IPS-18c (cell line): ENCODE data around the gene CTDSP2.
"Not testable (repeated sequence)": the region's sequence is repeated elsewhere in the genome, so short reads cannot be mapped to it uniquely, and the experiment has no call there.

Source experiments
- H3K4me3 ChIP-seq: 2 replicates; pipeline ENCODE4 v1.7.0; 2013; ENCODE audit warnings: low read depth, mild to moderate bottlenecking, low read length, moderate library complexity; ENCODE audit not compliant: insufficient read depth
- H3K9me3 ChIP-seq: one replicate; pipeline ENCODE4 v1.6.1; 2013; ENCODE audit warnings: mild to moderate bottlenecking, low read length, moderate library complexity; ENCODE audit not compliant: control insufficient read depth, insufficient read depth

Gene CTDSP2, protein sequence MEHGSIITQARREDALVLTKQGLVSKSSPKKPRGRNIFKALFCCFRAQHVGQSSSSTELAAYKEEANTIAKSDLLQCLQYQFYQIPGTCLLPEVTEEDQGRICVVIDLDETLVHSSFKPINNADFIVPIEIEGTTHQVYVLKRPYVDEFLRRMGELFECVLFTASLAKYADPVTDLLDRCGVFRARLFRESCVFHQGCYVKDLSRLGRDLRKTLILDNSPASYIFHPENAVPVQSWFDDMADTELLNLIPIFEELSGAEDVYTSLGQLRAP

DNA sequence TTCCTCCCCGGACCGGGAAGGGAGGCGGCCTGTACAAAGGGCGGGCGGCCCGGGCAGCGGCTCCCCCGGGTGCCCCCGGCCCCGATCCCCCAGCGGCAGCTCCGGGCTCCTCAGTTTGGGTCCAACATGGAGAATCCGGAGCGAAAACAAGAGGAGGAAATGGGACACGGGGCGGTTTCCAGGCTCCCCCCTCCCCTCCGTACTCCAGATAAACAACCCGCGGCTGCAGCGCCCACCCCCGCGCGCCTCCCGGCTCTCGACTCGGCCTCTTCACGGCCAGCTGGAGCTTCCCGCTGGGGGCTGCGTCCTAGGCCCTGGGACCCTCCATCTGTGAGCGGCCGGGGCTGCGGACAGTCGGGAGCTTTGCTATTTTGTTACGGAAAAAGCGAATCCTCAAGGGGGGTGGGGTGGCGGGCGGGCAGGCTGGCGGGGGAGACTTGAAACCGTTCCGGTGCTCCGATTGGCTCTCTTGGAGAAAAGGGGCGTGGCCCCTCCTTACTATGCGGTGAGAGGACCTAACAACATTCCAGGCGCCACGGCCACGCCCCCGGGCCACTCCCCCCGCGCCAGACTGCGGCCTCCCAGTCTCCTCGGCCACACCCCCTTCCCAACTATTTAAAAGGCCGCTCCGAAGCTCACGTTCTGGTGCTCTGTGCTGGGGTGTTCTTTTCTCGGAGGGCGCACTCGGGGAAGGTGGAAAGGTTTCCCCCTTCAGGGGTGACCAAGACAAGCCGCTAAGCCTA lies at the start of gene CTDSP2:
Gene CTDSP2, minus strand, starts transcription at position 153 of the 743 bp plus-strand sequence. CDS start 294 bp downstream, outside the sequence.
- no peaks in the 10 kb centered on the region for H3K9me3 ChIP-seq
- peak within 1 kb of the TSS; percentile 88 for H3K4me3 ChIP-seq

- peak overlapping the region; percentile 50 for H3K4me3 ChIP-seq
- H3K9me3 ChIP-seq, result no peaks in the 10 kb centered on the region
Measured at GRCh38 chr12:57896115-57896433, 49.5 kb upstream of the CTDSP2 start.

DNA sequence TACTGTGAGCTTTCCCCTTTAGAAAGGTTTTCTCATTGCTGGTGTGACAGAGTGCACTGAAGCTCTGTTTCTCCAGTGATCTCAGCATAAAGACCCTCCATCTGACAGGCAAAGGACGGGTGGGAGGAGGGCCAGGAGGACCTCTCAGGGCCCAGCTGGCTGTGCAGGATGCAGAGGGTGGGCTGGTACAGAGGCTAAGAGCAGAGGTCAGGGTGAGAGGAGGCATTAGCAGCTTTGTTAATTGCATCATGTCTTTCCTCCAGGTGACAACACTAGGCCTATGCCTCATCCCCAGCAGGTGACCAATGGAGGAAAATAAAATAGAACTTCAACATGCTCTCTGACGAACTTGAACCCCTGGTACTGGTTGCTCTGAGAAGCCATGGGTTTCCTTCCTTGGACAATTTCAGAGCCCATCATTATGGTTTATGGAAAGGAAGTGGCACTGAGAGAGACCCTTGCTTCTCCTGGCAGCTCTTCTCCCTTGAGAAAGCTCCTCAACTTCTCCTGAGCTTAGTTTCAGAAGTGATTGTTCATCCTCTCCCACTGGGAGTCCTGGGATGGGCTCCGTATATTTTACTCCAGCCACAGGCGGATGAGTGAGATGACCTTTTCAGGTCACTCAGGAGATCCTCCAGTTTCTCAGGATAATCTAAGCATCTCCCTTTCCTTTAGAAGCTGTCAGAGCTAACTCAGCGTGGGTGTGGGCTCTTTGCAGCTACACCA lies 49.0 kb upstream of the CTDSP2 start:
- Histone ChIP-seq H3K9me3 (no peaks in the 10 kb centered on the region), H3K4me3 (no peak overlapping the region)

- no peaks in the 10 kb centered on the region for H3K9me3 ChIP-seq
- H3K4me3 ChIP-seq, result no peak overlapping the region
Measured at GRCh38 chr12:57894399-57895292, 48.1 kb upstream of the CTDSP2 start.

- peak overlapping the region; percentile 10; the same call in 1 of the 2 replicates for H3K4me3 ChIP-seq
- H3K9me3 ChIP-seq, result no peaks in the 10 kb centered on the region
Measured at GRCh38 chr12:57893431-57894353, 47.2 kb upstream of the CTDSP2 start.

DNA sequence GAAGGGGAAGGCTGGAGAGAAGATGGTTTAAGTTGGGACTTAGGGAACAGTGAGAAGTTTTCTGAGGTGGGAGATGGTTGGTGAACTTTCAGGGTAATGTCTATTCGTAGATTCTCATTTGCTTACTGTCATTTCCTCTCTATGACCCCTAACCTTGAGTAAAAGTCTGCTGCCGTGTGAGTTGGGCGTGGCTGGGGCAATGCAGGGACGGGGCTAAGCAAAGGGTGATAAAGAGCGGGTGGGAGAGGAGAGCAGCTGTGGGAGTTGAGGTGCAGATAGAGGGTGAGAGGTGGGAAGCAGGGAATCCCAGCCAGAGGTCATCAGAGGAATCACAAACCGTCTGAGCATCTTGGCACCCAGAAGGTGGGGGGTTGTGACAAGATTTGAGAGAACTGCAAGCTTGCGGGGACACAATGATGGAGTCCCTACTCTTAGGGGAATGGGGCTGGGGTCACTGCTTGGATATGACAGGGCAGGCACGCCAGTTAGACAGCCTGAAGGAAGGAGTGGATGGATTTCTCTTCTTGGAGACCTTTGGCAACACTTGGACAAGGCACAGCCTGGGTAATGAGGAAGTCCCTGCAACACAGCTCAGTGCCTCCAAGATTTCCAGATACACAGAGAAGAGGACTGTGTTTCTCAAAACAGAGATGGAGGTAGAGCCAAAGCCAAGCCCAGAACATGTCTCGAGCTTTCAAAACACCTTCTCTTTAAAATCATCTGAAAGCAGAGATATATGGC lies 45.9 kb upstream of the CTDSP2 start:
- Histone ChIP-seq H3K9me3 (no peaks in the 10 kb centered on the region), H3K4me3 (no peak overlapping the region)

DNA sequence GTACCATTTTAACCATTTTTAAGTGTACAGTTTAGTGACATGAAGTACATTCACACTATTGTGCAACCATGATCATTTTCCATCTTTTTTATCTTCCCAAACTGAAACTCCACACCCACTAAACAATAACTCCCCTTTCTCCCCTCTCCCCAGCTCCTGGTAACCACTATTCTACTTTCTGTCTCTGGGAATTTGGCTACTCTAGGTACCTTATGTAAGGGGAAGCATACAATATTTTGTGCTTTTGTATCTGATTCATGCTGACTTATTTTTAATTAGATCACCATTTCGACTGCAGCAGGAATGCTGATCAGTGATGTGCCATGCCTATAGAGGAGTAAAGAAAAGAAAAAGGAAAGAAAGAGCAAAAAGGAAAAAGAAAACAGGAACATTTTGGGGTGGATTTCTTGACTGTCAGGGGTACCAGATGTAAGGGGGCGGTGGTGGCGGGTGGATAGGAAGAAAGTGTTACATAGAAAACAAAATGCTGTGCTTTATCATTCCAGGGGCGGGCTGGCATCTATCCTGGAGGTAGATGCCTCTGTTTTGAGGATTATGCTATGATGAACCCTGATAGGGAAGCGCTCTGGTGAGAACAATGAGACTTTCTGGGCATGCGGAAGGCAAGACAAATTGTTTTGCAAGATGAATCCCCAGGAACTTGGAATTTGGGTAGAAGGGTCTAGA lies 45.2 kb upstream of the CTDSP2 start:
- Histone ChIP-seq H3K4me3 (no peak overlapping the region), H3K9me3 (no peaks in the 10 kb centered on the region)

DNA sequence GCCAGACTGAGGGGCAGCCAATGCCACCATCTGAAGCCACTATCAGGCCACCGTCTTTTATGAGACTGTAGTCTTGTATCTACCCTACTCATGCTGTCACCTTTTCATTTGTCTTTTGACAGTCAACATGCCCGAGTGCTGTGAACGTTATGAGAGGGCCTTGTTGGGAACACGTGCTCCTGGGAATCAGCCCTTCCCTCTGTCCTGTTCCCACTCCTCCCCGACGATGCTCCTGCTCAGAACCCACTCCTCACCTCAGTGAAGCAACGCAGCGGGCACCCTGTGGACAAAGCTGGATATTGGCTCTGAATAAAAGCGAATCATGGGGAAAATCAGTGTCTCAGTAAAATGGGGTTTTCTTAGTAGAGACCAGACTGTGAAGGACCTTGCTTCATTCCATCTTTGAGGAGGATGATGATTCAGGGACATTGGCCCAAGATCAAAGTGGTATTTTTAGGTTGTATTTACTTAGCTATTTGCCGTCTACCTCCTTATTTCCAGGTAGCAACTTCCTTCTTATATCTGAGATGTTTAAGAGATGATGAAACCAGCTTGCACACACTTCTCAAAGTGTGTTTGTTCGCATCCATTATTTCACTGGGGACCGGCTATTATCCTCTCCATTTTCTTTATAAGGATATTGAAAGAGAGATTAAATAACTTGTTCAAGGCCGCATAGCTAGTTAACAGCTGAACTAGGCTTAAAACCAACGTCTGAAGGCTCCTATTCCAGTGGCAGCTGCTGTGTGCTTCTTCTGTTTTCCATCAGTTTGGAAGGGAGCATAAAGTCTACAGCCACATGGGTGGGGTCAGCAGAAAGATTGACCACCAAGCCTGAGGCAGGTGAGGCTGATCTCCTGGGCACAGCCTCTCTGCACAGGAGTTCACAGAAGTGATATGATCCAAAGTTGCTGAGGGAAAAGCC lies 43.9 kb upstream of the CTDSP2 start:
- Histone ChIP-seq H3K9me3 (no peaks in the 10 kb centered on the region), H3K4me3 (no peak overlapping the region)

DNA sequence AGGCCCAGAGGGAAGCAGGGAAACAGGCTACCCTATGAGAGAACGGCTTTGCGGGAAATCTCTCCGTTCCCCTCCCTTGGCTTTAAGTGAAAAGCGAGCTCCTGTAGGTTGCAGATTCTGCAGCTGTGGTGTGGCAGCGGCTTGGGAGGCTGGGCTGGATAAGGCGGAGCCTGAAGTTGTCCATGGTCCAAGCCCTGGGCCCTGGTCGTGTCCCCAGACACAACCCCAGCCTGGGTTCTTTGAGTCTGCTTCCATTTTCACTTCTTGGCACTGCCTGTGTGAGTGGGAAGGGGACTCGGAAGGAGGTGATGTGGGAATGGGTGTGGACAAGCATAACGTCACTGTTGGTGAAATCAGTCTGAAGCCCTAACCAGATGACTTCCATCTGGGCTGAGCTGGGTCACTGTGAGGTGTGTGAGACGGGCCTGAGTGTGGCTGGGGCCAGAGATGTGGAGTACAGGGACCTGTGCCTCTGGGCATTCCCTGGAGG lies 43.0 kb upstream of the CTDSP2 start:
- Histone ChIP-seq H3K4me3 (no peak overlapping the region), H3K9me3 (peaks cover 2% of the 10 kb centered on the region)

- H3K4me3 ChIP-seq, result no peak overlapping the region
- H3K9me3 ChIP-seq, result peaks cover 2% of the 10 kb centered on the region
Measured at GRCh38 chr12:57888409-57889157, 42.1 kb upstream of the CTDSP2 start.

DNA sequence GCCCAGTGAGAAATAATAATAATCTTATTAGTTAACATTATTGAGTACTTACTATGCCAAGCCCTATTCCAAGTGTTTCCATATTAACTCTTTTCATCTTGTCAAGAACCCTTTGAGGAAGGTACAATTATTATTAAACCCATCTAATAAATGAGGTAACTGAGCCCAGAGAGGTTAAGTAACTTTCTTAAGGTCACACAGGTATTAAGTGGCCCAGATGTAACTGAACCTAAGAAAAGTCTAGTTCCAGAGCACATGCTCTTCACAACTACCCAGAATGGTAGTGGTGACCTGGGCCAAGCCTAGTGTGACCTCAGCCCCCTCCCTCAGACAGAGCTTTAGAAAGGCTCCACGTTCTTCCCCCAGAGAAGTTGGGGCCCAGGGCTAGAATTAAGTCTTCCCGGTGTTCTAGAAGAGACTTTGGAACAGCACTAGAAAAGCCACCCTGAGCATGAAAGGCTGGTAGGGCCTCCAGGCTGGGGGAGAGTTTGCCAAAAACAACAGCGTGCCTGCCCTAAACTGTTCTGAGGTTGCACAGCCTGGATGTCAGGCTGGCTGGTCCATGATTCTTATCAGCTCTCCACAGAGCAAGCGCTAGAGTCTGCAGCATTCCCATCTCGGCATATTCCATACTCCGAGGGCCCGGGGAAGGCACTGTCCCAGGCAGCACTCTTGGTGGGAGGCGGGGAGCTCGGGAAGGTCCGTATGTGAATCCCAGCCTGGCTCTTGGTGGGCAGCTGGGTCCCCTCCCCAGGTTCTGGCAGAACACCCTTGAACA lies 41.3 kb upstream of the CTDSP2 start:
- Histone ChIP-seq H3K4me3 (no peak overlapping the region), H3K9me3 (peaks cover 2% of the 10 kb centered on the region)

DNA sequence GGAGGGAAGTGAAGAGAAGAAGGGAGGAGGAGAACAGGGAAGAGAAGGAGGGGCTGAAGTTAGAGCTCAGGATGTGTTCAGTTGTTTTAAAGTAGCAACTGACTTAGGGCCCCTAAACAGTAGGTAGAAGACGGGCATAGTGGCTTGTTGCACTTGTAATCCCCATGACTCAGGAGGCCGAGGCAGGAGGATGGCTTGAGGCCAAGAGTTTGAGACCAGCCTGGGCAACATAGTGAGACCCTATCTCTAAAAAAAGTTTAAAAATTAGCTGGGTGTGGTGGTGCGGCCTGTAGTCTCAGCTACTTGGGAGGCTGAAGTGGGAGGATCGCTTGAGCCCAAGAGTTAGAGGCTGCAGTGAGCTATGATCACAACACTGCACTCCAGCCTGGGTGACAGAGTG lies 40.4 kb upstream of the CTDSP2 start:
- not testable (repeated sequence) for H3K9me3 ChIP-seq, H3K4me3 ChIP-seq

- Histone ChIP-seq H3K9me3 (peaks cover 2% of the 10 kb centered on the region), H3K4me3 (no peak overlapping the region)
Measured at GRCh38 chr12:57886542-57886941, 40.0 kb upstream of the CTDSP2 start.
